Activated naive CD8-positive, alpha-beta T cell treated with anti-CD3 and anti-CD28 coated beads for 36 hours (primary cell): ENCODE results near the gene PRX. TPM values are rescaled to one million over a fixed set of nuclear protein-coding genes. Genes with fewer than 3 reads are reported as not detected.

Source experiments
- DNase-seq: peaks from one replicate; pipeline ENCODE4 v3.0.0; 2021
- H3K27ac Mint-ChIP-seq: one replicate; pipeline ENCODE4 v1.8.0; 2022; ENCODE audit warnings: mild to moderate bottlenecking, moderate library complexity, mixed read lengths
- H3K27me3 Mint-ChIP-seq: one replicate; pipeline ENCODE4 v1.8.0; 2022; ENCODE audit warnings: mild to moderate bottlenecking, mixed read lengths
- H3K36me3 Mint-ChIP-seq: one replicate; pipeline ENCODE4 v1.8.0; 2021; ENCODE audit warnings: mild to moderate bottlenecking, mixed read lengths
- H3K4me1 Mint-ChIP-seq: one replicate; pipeline ENCODE4 v1.8.0; 2021; ENCODE audit warnings: mixed read lengths
- H3K4me3 Mint-ChIP-seq: one replicate; pipeline ENCODE4 v1.8.0; 2022; ENCODE audit warnings: mild to moderate bottlenecking, moderate library complexity, mixed read lengths
- H3K9me3 Mint-ChIP-seq: one replicate; pipeline ENCODE4 v1.8.0; 2022; ENCODE audit warnings: mixed read lengths
- total RNA-seq, 2 experiments: library from RNA; stranded (reverse); gene quantifications; one replicate each; pipeline ENCODE4 v1.2.3, GENCODE V29; 2021

Gene PRX
- total RNA-seq, 2 experiments from 2014 or later, result 0.64 to 0.84 TPM

- Mint-ChIP-seq H3K4me3 (peak overlapping the region; percentile 73), H3K27ac (peak overlapping the region; percentile 86), H3K4me1 (peaks cover 18% of the 10 kb centered on the region)
These were observed 10.8 kb upstream of the PRX start for GRCh38 chr19:40423938-40424337.

GRCh38 chr19:40422748-40423566 is 9.8 kb upstream of the PRX start:
- Mint-ChIP-seq H3K4me1 (peaks cover 18% of the 10 kb centered on the region), H3K4me3 (peak overlapping the region; percentile 45), H3K27ac (peak overlapping the region; percentile 93), H3K9me3 (no peaks in the 10 kb centered on the region), H3K27me3 (peaks cover 3% of the 10 kb centered on the region), H3K36me3 (peaks cover 12% of the 10 kb centered on the region)
- no peak for DNase-seq

More at GRCh38 chr19:40423938-40424337, 10.8 kb upstream of the PRX start:
- no peak for DNase-seq
- Mint-ChIP-seq H3K27me3 (peaks cover 3% of the 10 kb centered on the region), H3K9me3 (no peaks in the 10 kb centered on the region), H3K36me3 (peaks cover 12% of the 10 kb centered on the region)

GRCh38 chr19:40421993-40422747 is 9.0 kb upstream of the PRX start:
- Mint-ChIP-seq H3K27me3 (peaks cover 3% of the 10 kb centered on the region), H3K9me3 (no peaks in the 10 kb centered on the region), H3K36me3 (peaks cover 12% of the 10 kb centered on the region), H3K27ac (peak overlapping the region; percentile 93), H3K4me1 (peaks cover 18% of the 10 kb centered on the region), H3K4me3 (peak overlapping the region; percentile 45)
- no peak for DNase-seq

GRCh38 chr19:40420766-40421765 is 7.9 kb upstream of the PRX start:
- peak overlapping the region; percentile 93 for H3K27ac Mint-ChIP-seq
- H3K36me3 Mint-ChIP-seq, result peaks cover 12% of the 10 kb centered on the region
- no peaks in the 10 kb centered on the region for H3K9me3 Mint-ChIP-seq
- H3K4me1 Mint-ChIP-seq, result peaks cover 19% of the 10 kb centered on the region
- peaks cover 3% of the 10 kb centered on the region for H3K27me3 Mint-ChIP-seq
- peak; percentile 77 for DNase-seq
- H3K4me3 Mint-ChIP-seq, result peak overlapping the region; percentile 82

- H3K27me3 Mint-ChIP-seq, result no peaks in the 10 kb centered on the region
- peaks cover 12% of the 10 kb centered on the region for H3K36me3 Mint-ChIP-seq
- peak overlapping the region; percentile 82 for H3K4me3 Mint-ChIP-seq
- peaks cover 17% of the 10 kb centered on the region for H3K4me1 Mint-ChIP-seq
- no peaks in the 10 kb centered on the region for H3K9me3 Mint-ChIP-seq
- H3K27ac Mint-ChIP-seq, result peak overlapping the region; percentile 93
- no peak for DNase-seq
These were observed 7.2 kb upstream of the PRX start for GRCh38 chr19:40420451-40420765.

- no peaks in the 10 kb centered on the region for H3K9me3 Mint-ChIP-seq
- peaks cover 10% of the 10 kb centered on the region for H3K36me3 Mint-ChIP-seq
- H3K4me3 Mint-ChIP-seq, result peak overlapping the region; percentile 56
- no peaks in the 10 kb centered on the region for H3K27me3 Mint-ChIP-seq
- H3K4me1 Mint-ChIP-seq, result peaks cover 17% of the 10 kb centered on the region
- DNase-seq, result no peak
- no peak overlapping the region for H3K27ac Mint-ChIP-seq
These were observed 6.6 kb upstream of the PRX start for GRCh38 chr19:40419780-40420179.

GRCh38 chr19:40419066-40419612 is 6.0 kb upstream of the PRX start:
- H3K27ac Mint-ChIP-seq, result peak overlapping the region; percentile 11
- H3K9me3 Mint-ChIP-seq, result no peaks in the 10 kb centered on the region
- no peaks in the 10 kb centered on the region for H3K27me3 Mint-ChIP-seq
- no peak overlapping the region for H3K4me3 Mint-ChIP-seq
- no peak for DNase-seq
- H3K36me3 Mint-ChIP-seq, result peaks cover 5% of the 10 kb centered on the region
- H3K4me1 Mint-ChIP-seq, result peaks cover 17% of the 10 kb centered on the region

- DNase-seq, result no peak
- H3K9me3 Mint-ChIP-seq, result no peaks in the 10 kb centered on the region
- H3K36me3 Mint-ChIP-seq, result peaks cover 4% of the 10 kb centered on the region
- H3K27ac Mint-ChIP-seq, result peak overlapping the region; percentile 22
- H3K4me3 Mint-ChIP-seq, result no peak overlapping the region
- H3K4me1 Mint-ChIP-seq, result peaks cover 14% of the 10 kb centered on the region
- peaks cover 3% of the 10 kb centered on the region for H3K27me3 Mint-ChIP-seq
These were observed 4.9 kb upstream of the PRX start for GRCh38 chr19:40418040-40418439.

GRCh38 chr19:40417643-40417981 is 4.4 kb upstream of the PRX start:
- Mint-ChIP-seq H3K4me3 (no peak overlapping the region), H3K27ac (peak overlapping the region; percentile 54), H3K27me3 (peaks cover 3% of the 10 kb centered on the region), H3K36me3 (peaks cover 4% of the 10 kb centered on the region), H3K9me3 (no peaks in the 10 kb centered on the region), H3K4me1 (peaks cover 14% of the 10 kb centered on the region)
- no peak for DNase-seq

GRCh38 chr19:40416918-40417642 is 3.9 kb upstream of the PRX start:
- Mint-ChIP-seq H3K36me3 (no peaks in the 10 kb centered on the region), H3K9me3 (no peaks in the 10 kb centered on the region), H3K4me3 (no peak overlapping the region), H3K27ac (peak overlapping the region; percentile 1), H3K27me3 (peaks cover 3% of the 10 kb centered on the region), H3K4me1 (peaks cover 9% of the 10 kb centered on the region)
- peak; percentile 28 for DNase-seq

- no peaks in the 10 kb centered on the region for H3K9me3 Mint-ChIP-seq
- DNase-seq, result no peak
- H3K36me3 Mint-ChIP-seq, result no peaks in the 10 kb centered on the region
- H3K27me3 Mint-ChIP-seq, result peaks cover 3% of the 10 kb centered on the region
- no peak overlapping the region for H3K27ac Mint-ChIP-seq
- H3K4me3 Mint-ChIP-seq, result no peak overlapping the region
- H3K4me1 Mint-ChIP-seq, result peaks cover 6% of the 10 kb centered on the region
These were observed 2.6 kb upstream of the PRX start for GRCh38 chr19:40415768-40416167.

GRCh38 chr19:40414542-40415535 is 1.7 kb upstream of the PRX start:
- no peak for DNase-seq
- Mint-ChIP-seq H3K27ac (no peak overlapping the region), H3K9me3 (no peaks in the 10 kb centered on the region), H3K4me1 (peaks cover 6% of the 10 kb centered on the region), H3K36me3 (no peaks in the 10 kb centered on the region), H3K27me3 (peaks cover 3% of the 10 kb centered on the region), H3K4me3 (no peak overlapping the region)

- H3K27me3 Mint-ChIP-seq, result peaks cover 3% of the 10 kb centered on the region
- H3K9me3 Mint-ChIP-seq, result no peaks in the 10 kb centered on the region
- no peak overlapping the region for H3K4me3 Mint-ChIP-seq
- no peak for DNase-seq
- no peaks in the 10 kb centered on the region for H3K36me3 Mint-ChIP-seq
- peaks cover 5% of the 10 kb centered on the region for H3K4me1 Mint-ChIP-seq
- H3K27ac Mint-ChIP-seq, result no peak overlapping the region
These were observed 312 bp downstream of the PRX start for GRCh38 chr19:40412866-40413265.
